GM21447 (cell line): Measurements from ENCODE around the gene SATB2.

Experiments
- ATAC-seq: cut with Tn5 transposase; IDR thresholded peaks from one replicate; pipeline ENCODE4 v1.9.1; 2021; ENCODE audit not compliant: unreplicated experiment

The SATB2 gene

GRCh38 chr2:199466692-199467065 lies 8.9 kb upstream of the SATB2 start:
- no peak for ATAC-seq

GRCh38 chr2:199465988-199466691 lies 8.4 kb upstream of the SATB2 start:
- no peak for ATAC-seq

- ATAC-seq: no peak
Observed at GRCh38 chr2:199465390-199465789, 7.7 kb upstream of the SATB2 start.

GRCh38 chr2:199464606-199465352 lies 7.0 kb upstream of the SATB2 start:
- ATAC-seq: no peak

GRCh38 chr2:199463708-199464605 lies 6.2 kb upstream of the SATB2 start:
- ATAC-seq: no peak

- peak; percentile 51 for ATAC-seq
Observed at GRCh38 chr2:199462956-199463692, 5.4 kb upstream of the SATB2 start.

GRCh38 chr2:199462347-199462955 lies 4.7 kb upstream of the SATB2 start:
- no peak for ATAC-seq

- no peak for ATAC-seq
Observed at GRCh38 chr2:199461711-199462346, 4.1 kb upstream of the SATB2 start.

GRCh38 chr2:199460846-199461710 lies 3.3 kb upstream of the SATB2 start:
- ATAC-seq: no peak

GRCh38 chr2:199460101-199460671 lies 2.4 kb upstream of the SATB2 start:
- ATAC-seq: no peak

GRCh38 chr2:199459286-199460100 lies 1.8 kb upstream of the SATB2 start:
- peak; percentile 36 for ATAC-seq

- ATAC-seq: peak; percentile 23
Observed at GRCh38 chr2:199458806-199459285, 1.1 kb upstream of the SATB2 start.

- peak; percentile 12 for ATAC-seq
Observed at GRCh38 chr2:199458009-199458805, 468 bp upstream of the SATB2 start.

GRCh38 chr2:199456383-199457146 lies 1.2 kb downstream of the SATB2 start:
- no peak for ATAC-seq

- no peak for ATAC-seq
Observed at GRCh38 chr2:199455545-199456382, 2.0 kb downstream of the SATB2 start.
